Ovary (tissue), 9 donors: ENCODE measurements around the gene PDLIM3. TPM values are rescaled to one million over a fixed set of nuclear protein-coding genes. Genes with fewer than 3 reads are reported as not detected.
A peak's percentile ranks its signal among the peaks of the same experiment; 100 is the strongest.

ENCODE experiments used
- DNase-seq, 5 donors: peaks; one replicate each; pipeline ENCODE4 v3.0.0-alpha.2; 2019 to 2020
- H3K27ac ChIP-seq, 2 donors: fragments of 200-600 bp; one replicate each; pipeline versions ENCODE4 v1.5.1 to v1.8.0; 2019 to 2022
- H3K27me3 ChIP-seq: fragments of 200-600 bp; one replicate; pipeline ENCODE4 v1.8.0; 2022
- H3K36me3 ChIP-seq: fragments of 200-600 bp; sonication (generic); one replicate; pipeline ENCODE4 v1.5.1; 2019
- H3K4me1 ChIP-seq: one replicate; pipeline ENCODE4 v1.8.1; 2013; ENCODE audit warnings: mild to moderate bottlenecking, moderate library complexity; ENCODE audit not compliant: insufficient read depth
- H3K4me3 ChIP-seq: fragments of 200-600 bp; sonication (generic); one replicate; pipeline ENCODE4 v1.5.1; 2017
- H3K9me3 ChIP-seq, 2 donors: fragments of 200-600 bp in 1 of 2; sonication (generic) in 1 of 2; one replicate each; pipeline versions ENCODE4 v1.5.1 to v1.8.1; 2013 to 2019; ENCODE audit warnings: mild to moderate bottlenecking in 1 of 2, moderate library complexity in 1 of 2
- CTCF ChIP-seq, 3 donors: fragments of 450-650 bp in 2 of 3; fragments of 200-600 bp in 1 of 3; IDR thresholded peaks; one replicate each; pipeline versions ENCODE4 v1.5.1 to v1.8.0; 2016 to 2022; ENCODE audit warnings: antibody characterized with exemption in 3 of 3, mild to moderate bottlenecking in 1 of 3
- EP300 ChIP-seq: sonication (generic); formaldehyde crosslinking; IDR thresholded peaks from one replicate; pipeline ENCODE4 v1.6.1; 2017; ENCODE audit warnings: antibody characterized with exemption
- POLR2A ChIP-seq: fragments of 450-650 bp; IDR thresholded peaks from one replicate; pipeline ENCODE4 v1.6.1; 2017; ENCODE audit warnings: antibody characterized with exemption, mild to moderate bottlenecking, moderate library complexity
- WGBS, 3 donors: extraction: QIAGEN DNeasy Blood & Tissue Kit in 1 of 3; methylation state at CpG; one replicate each; pipeline versions ENCODE4 v1.1.5 to v1.1.7; 2013 to 2017; 5-methylcytosine and 5-hydroxymethylcytosine counted together
- intact Hi-C, 4 donors: fragments of 100-400 bp; cut with DNase I; formaldehyde crosslinking; loops; one replicate each; pipeline versions ENCODE4 v1.11.0 to v1.15.1; 2022 to 2023
- polyA plus RNA-seq, 2 donors: library from polyadenylated mRNA; stranded (reverse); fragments of 200-250 nt in 1 of 2; fragments of 350-450 nt in 1 of 2; fragmentation: Illumina TruSeq in 1 of 2; extraction: RNeasy Lipid Tissue Mini Kit (QIAGEN cat#74804) in 1 of 2; gene quantifications; one replicate each; pipeline ENCODE4 v1.2.3, GENCODE V29; 2013 to 2014
- total RNA-seq, 7 donors: library from RNA; depleted of rRNA in 2 of 7; stranded (reverse); fragments of >200 nt in 2 of 7; fragmentation: NEBNext Ultra II Directional in 3 of 7; extraction: Animal tissue kit (Norgen Biotek cat#: 25700) in 3 of 7; gene quantifications; one replicate each; pipeline versions ENCODE4 v1.1.0 to v1.2.4, GENCODE V29; 2016 to 2023
- donor health status: DM: no; HTN: no; CAD: no; lungs with moderate emphysema.
- donor health status: DM: no; HTN: no; CAD: no.
- donor health status: Bipolar disorder and iron deficiency.
- donor health status: DM: yes; HTN: yes; CAD: no.
- donor health status: DM: no; HTN: no; CAD: no.
- donor health status: DM: yes; HTN: yes; CAD: no.

The PDLIM3 gene
- total and polyA plus RNA-seq, 9 donors, result 40.9 to 220 (median 78.7) TPM

DNA sequence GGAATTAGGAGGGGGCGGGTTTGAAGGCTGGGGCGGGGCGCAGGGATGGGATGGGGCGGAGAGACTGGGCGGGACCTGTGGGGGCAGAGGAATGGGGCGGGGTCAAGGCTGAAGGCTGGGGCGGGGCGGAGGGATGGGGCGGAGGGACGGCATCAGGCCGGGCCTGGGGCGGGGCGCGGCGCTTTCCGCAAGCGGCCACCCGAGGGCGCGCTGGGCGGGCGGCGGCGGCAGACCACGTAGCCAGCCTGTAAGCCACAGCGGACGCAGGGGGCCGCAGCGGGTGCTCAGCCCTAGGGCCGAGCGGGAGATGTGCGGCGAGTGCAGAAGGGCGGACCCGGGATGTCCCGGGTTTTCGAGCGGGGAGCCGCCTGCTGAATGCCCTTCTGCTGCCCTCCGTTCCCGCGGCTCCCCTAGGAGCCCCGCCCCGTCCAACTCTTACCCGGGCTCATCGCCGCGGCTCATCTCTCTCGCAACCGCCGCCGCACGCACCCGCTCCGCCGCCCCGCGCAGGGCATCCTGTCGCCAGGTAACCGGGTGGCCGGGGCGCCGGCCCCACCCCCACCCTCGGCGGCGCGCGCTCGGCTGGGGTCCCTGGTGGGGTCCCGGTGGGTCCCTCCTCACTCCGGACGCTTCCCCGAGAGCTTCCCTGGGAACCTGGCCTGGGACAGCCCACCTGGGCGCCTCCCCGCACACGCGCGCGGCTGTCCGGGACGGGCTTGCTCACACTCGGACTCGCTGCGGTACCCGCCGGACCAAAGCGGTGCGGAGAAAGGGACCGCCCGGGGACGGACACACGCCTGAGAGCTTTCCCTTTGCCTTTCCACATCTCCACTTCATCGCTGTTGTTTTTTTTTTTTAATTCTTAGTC, 63.8 kb downstream of the PDLIM3 start, which contains the start of gene CCDC110:
Gene CCDC110 (minus strand): TSS at position 499 of the 868 bp plus-strand sequence. CDS start 50 bp downstream, at position 449.
- TF ChIP-seq CTCF (IDR thresholded peaks at IDR 0.05) (peak; percentile 77 to 82 (median 79)), POLR2A (peak; percentile 65), EP300 (no peak)
- Histone ChIP-seq H3K4me1 (peaks cover 1% of the 10 kb centered on the region), H3K36me3 (no peaks in the 10 kb centered on the region), H3K4me3 (peak within 1 kb of the TSS; percentile 75), H3K27ac (peak within 1 kb of the TSS; percentile 50 to 79), H3K9me3 (no peaks in the 10 kb centered on the region), H3K27me3 (no peaks in the 10 kb centered on the region)
- DNase-seq, result peak; percentile 94 to 99 (median 96)
- WGBS, 3 donors, result 0 to 1% (median 1%) methylated on average over 71 to 93 of the region's 93 CpGs
- intact Hi-C loops, result loop anchor here in 3 of 4 donors (1.0 to 10.0 kb wide), 4 partner anchors 63 to 126 kb away; partner anchors contain the start of gene PDLIM3 (in 1 of the 3)

- Histone ChIP-seq H3K9me3 (no peaks in the 10 kb centered on the region), H3K27me3 (no peaks in the 10 kb centered on the region), H3K36me3 (no peaks in the 10 kb centered on the region), H3K27ac (peak overlapping the region; percentile 50 to 79), H3K4me3 (peak overlapping the region; percentile 69), H3K4me1 (peaks cover 1% of the 10 kb centered on the region)
- TF ChIP-seq POLR2A (no peak), EP300 (no peak), CTCF (IDR thresholded peaks at IDR 0.05) (no peak)
- intact Hi-C loops, result loop anchor here in 3 of 4 donors (1.0 to 10.0 kb wide), 4 partner anchors 64 to 127 kb away; partner anchors contain the start of gene PDLIM3 (in 1 of the 3)
- 1 to 2% (median 1%) methylated on average over 32 to 41 of the region's 41 CpGs for WGBS, 3 donors
- peak; percentile 66 to 86 (median 81) for DNase-seq
Observed at GRCh38 chr4:185470501-185471195, 64.7 kb downstream of the PDLIM3 start.

DNA sequence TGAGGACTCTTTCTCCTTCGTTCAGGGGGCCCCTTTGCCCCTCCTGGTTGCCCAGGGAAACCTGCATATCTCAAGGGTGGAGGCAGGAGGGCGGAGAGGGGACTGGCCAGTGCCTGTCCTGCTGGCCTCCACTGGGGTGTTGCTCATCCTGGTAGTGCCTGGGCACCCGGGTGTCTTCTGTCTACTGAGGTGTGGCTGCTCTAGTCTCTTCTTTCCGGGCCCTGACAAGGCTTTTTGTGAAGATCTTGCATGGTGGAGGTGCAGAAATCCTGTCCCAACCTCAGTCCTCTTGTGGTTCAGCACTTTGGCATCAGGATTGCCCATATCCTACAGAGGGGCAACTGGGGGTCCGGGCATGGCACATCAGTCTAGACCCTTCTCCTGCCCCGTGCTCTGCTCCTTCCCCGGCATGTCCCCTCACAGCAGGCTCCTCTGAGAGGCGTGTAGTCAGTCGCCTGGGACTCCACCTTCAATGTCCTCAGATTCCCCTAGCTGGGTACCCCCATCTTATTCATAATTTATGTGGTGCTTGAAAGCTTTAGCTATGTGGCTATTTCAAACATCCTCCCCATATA, 65.6 kb downstream of the PDLIM3 start:
- WGBS, 3 donors, result 80 to 90% (median 87%) methylated on average over 9 of the region's 9 CpGs
- peak; percentile 22 to 48 (median 41) for DNase-seq

More for the DNA sequence above, 65.6 kb downstream of the PDLIM3 start:
- H3K4me1 ChIP-seq, result peaks cover 1% of the 10 kb centered on the region
- H3K36me3 ChIP-seq, result no peaks in the 10 kb centered on the region
- H3K27me3 ChIP-seq, result no peaks in the 10 kb centered on the region
- intact Hi-C loops, result loop anchor here in 3 of 4 donors (5.0 to 10.0 kb wide), 3 partner anchors 65 to 128 kb away; partner anchors contain the start of gene PDLIM3 (in 1 of the 3)
- H3K27ac ChIP-seq, result no peak overlapping the region
- H3K9me3 ChIP-seq, result no peaks in the 10 kb centered on the region
- TF ChIP-seq CTCF (IDR thresholded peaks at IDR 0.05), result no peak
- TF ChIP-seq EP300, result no peak
- TF ChIP-seq POLR2A, result no peak
- no peak overlapping the region for H3K4me3 ChIP-seq
